Kidney (tissue), 14 donors: ENCODE results near the gene CAPS. TPM values are rescaled to one million over a fixed set of nuclear protein-coding genes. Genes with fewer than 3 reads are reported as not detected.

Experiments
- DNase-seq, 5 donors: peaks; one replicate each; pipeline ENCODE4 v3.0.0-alpha.2; 2013 to 2020
- FAIRE-seq: peaks from 2 replicates; lab custom pipeline; 2012; peaks lifted over from hg19 to GRCh38; lab: Jason Lieb, UNC
- H3K27ac ChIP-seq, 2 donors: one replicate each; pipeline ENCODE4 v1.7.0; 2013; ENCODE audit warnings: low read depth in 2 of 2, low read length in 2 of 2, inconsistent platforms in 1 of 2
- H3K27me3 ChIP-seq: one replicate; pipeline ENCODE4 v1.7.1; 2013; ENCODE audit warnings: low read length, inconsistent platforms; ENCODE audit not compliant: control insufficient read depth, insufficient read depth
- H3K36me3 ChIP-seq, 3 donors: one replicate each; pipeline versions ENCODE4 v1.7.0 to v1.7.1; 2013; ENCODE audit warnings: low read length in 3 of 3, control low read depth in 1 of 3, inconsistent platforms in 1 of 3; ENCODE audit not compliant: insufficient read depth in 3 of 3, control insufficient read depth in 2 of 3
- H3K4me1 ChIP-seq, 3 donors: one replicate each; pipeline versions ENCODE4 v1.7.0 to v1.7.1; 2013; ENCODE audit warnings: low read length in 3 of 3, inconsistent platforms in 1 of 3, low read depth in 1 of 3; ENCODE audit not compliant: control insufficient read depth in 2 of 3, insufficient read depth in 2 of 3
- H3K4me3 ChIP-seq, 3 donors: one replicate each; pipeline versions ENCODE4 v1.7.0 to v1.8.1; 2013; ENCODE audit warnings: low read length in 3 of 3, control low read depth in 1 of 3, inconsistent platforms in 1 of 3
- H3K9ac ChIP-seq, 3 donors: one replicate each; pipeline versions ENCODE4 v1.7.0 to v1.7.1; 2013; ENCODE audit warnings: low read length in 3 of 3, control low read depth in 1 of 3, inconsistent platforms in 1 of 3
- H3K9me3 ChIP-seq, 3 donors: one replicate each; pipeline versions ENCODE4 v1.7.0 to v1.7.1; 2013; ENCODE audit warnings: low read length in 3 of 3, control low read depth in 1 of 3, inconsistent platforms in 1 of 3; ENCODE audit not compliant: control insufficient read depth in 2 of 3, insufficient read depth in 1 of 3
- CTCF ChIP-seq: IDR thresholded peaks from 3 replicates; pipeline ENCODE4 v1.5.1; 2012; ENCODE audit warnings: mild to moderate bottlenecking, moderate library complexity, borderline replicate concordance; ENCODE audit not compliant: insufficient read depth; ENCODE audit errors: extremely low read depth
- intact Hi-C: fragments of 100-400 bp; cut with DNase I; formaldehyde crosslinking; loops from one replicate; pipeline ENCODE4 v1.11.1; 2022
- polyA plus RNA-seq: library from polyadenylated mRNA; stranded (reverse); fragments of 350-450 nt; fragmentation: Illumina TruSeq; extraction: RNeasy Lipid Tissue Mini Kit (QIAGEN cat#74804); gene quantifications from one replicate; pipeline ENCODE4 v1.2.3, GENCODE V29; 2014; ENCODE audit warnings: low read depth, low replicate concordance; ENCODE audit not compliant: insufficient read depth
- total RNA-seq: library from RNA; stranded (reverse); fragmentation: NEBNext Ultra II Directional; extraction: Animal tissue kit (Norgen Biotek cat#: 25700); gene quantifications from one replicate; pipeline ENCODE4 v1.2.1, GENCODE V29; 2021
- donor health status: control.
- donor health status: control.
- donor health status: control.
- donor health status: control.
- donor health status: control.
- donor health status: DM: yes; HTN: yes; CAD: no.
- donor health status: Normal renal cell carcinoma (clear cell type).

The CAPS gene
- total and polyA plus RNA-seq, 2 donors from 2014 or later, result 53.0 to 82.1 TPM

GRCh38 chr19:5948752-5949564 is 34.9 kb downstream of the CAPS start:
- DNase-seq (no peak), FAIRE-seq (no peak)
- Histone ChIP-seq H3K9me3 (no peaks in the 10 kb centered on the region), H3K4me3 (no peak overlapping the region), H3K4me1 (peaks cover 7 to 27% (median 24%) of the 10 kb centered on the region in 3 donors), H3K27me3 (no peaks in the 10 kb centered on the region), H3K9ac (peak overlapping the region in 1 of 3 donors; percentile 16), H3K36me3 (no peaks in the 10 kb centered on the region), H3K27ac (no peak overlapping the region)
- no peak for TF ChIP-seq CTCF
- intact Hi-C loops, result no loop called here

DNA sequence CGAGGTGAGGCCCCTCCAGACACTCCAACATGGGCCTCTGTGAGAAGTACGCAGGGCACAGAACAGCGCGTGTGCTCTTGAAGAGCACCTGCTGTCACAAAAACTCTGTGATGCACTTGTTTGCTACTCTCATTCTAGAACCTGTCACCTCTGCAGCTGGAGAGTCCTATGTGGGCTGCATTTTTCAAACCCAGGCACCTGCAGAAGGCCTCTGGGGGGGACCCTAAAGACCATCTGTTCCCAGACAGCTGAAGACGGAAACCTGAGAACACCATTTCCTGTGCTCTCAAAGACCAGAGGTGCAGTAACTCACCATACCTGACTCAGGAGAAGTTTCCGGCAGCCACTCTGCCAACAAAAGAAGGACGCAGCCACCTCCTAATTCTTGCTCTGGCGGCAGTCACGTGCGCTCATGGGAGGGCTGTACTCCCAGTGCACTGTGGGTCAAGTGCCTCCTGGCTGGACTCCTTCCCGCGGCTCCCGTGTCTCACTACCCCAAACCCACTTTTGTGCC is 35.8 kb downstream of the CAPS start:
- peak in 4 of 5 donors; percentile 72 to 81 (median 77) for DNase-seq
- intact Hi-C loops, result no loop called here

DNA sequence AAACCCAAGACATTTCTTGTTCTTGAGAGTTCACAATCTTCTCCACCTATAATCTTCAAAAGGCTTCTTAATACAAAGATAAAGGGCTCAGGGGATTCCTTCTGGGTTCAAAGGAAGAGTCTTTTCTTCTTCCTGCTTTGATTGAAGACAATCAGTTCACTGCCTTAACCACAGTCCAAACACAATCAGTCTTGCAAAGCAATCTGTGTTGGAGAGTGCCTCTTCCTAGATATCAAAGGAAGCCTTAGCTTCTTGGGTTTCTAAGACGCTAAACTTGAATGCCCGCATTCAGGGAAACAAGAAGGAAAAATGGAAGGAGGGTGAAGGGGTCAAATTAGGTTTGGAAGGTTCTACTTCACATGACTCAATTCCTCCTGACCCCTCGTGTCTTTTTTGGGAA is 36.7 kb downstream of the CAPS start:
- DNase-seq, result peak in 2 of 5 donors; percentile 9 to 43
- no peak overlapping the region for H3K27ac ChIP-seq
- intact Hi-C loops, result no loop called here
- H3K4me3 ChIP-seq, result no peak overlapping the region
- H3K9ac ChIP-seq, result no peak overlapping the region
- no peaks in the 10 kb centered on the region for H3K9me3 ChIP-seq
- H3K27me3 ChIP-seq, result no peaks in the 10 kb centered on the region
- no peak for TF ChIP-seq CTCF
- H3K36me3 ChIP-seq, result no peaks in the 10 kb centered on the region
- no peak for FAIRE-seq
- peaks cover 11 to 34% (median 32%) of the 10 kb centered on the region in 3 donors for H3K4me1 ChIP-seq

More for the DNA sequence above, 35.8 kb downstream of the CAPS start:
- no peaks in the 10 kb centered on the region for H3K36me3 ChIP-seq
- H3K9ac ChIP-seq, result no peak overlapping the region
- no peak overlapping the region for H3K27ac ChIP-seq
- peaks cover 11 to 34% (median 32%) of the 10 kb centered on the region in 3 donors for H3K4me1 ChIP-seq
- no peak for FAIRE-seq
- TF ChIP-seq CTCF, result no peak
- no peaks in the 10 kb centered on the region for H3K27me3 ChIP-seq
- H3K9me3 ChIP-seq, result no peaks in the 10 kb centered on the region
- no peak overlapping the region for H3K4me3 ChIP-seq
